ENCODE data around the gene PPFIA1. TPM values are rescaled to one million over a fixed set of nuclear protein-coding genes. Genes with fewer than 3 reads are reported as not detected.

PPFIA1 gene
- total RNA-seq, 4 donors from 2014 or later = 58.3 to 119 (median 84.7) TPM

GRCh38 chr11:70430671-70431574 lies 160.4 kb downstream of the PPFIA1 start:
- no peak for ATAC-seq (ENCODE audit: low FRiP score)
- DNase-seq (ENCODE audit: low spot score) = no peak
- TF ChIP-seq CTCF (IDR thresholded peaks at IDR 0.05) = no peak

- TF ChIP-seq CTCF (IDR thresholded peaks at IDR 0.05) = no peak
- ATAC-seq (ENCODE audit: low FRiP score) (no peak), DNase-seq (ENCODE audit: low spot score) (no peak)
These were observed 161.1 kb downstream of the PPFIA1 start for GRCh38 chr11:70431611-70432010.

- no peak for TF ChIP-seq CTCF (IDR thresholded peaks at IDR 0.05)
- DNase-seq (ENCODE audit: low spot score) = no peak
- no peak for ATAC-seq (ENCODE audit: low FRiP score)
These were observed 161.6 kb downstream of the PPFIA1 start for GRCh38 chr11:70432065-70432464.

- ATAC-seq (ENCODE audit: low FRiP score) (no peak), DNase-seq (ENCODE audit: low spot score) (no peak)
- TF ChIP-seq CTCF (IDR thresholded peaks at IDR 0.05) = no peak
These were observed 162.1 kb downstream of the PPFIA1 start for GRCh38 chr11:70432580-70432979.

- DNase-seq (ENCODE audit: low spot score) (no peak), ATAC-seq (ENCODE audit: low FRiP score) (no peak)
- no peak for TF ChIP-seq CTCF (IDR thresholded peaks at IDR 0.05)
These were observed 162.5 kb downstream of the PPFIA1 start for GRCh38 chr11:70433038-70433437.

- no peak for TF ChIP-seq CTCF (IDR thresholded peaks at IDR 0.05)
- ATAC-seq (ENCODE audit: low FRiP score) (no peak), DNase-seq (ENCODE audit: low spot score) (no peak)
These were observed 163.0 kb downstream of the PPFIA1 start for GRCh38 chr11:70433526-70433925.

Small RNA genes within 50 kb of the gene (small RNA-seq; reads per million reads assigned to genes)
- 1.8 reads per million, percentile 33 among the genes with 10 or more reads in this experiment for gene MIR548K

Other genes with a start within 250 kb of the PPFIA1 start
- 10 to 100 TPM in 1 of 4 donors, 1 to 10 TPM in 3; 1.7 to 13.9 (median 5.3) TPM for gene ANO1, start 192.4 kb upstream of the PPFIA1 start, total RNA-seq
- gene FADD, start 67.4 kb upstream of the PPFIA1 start, total RNA-seq = 10 to 100 TPM; 18.4 to 30.1 (median 22.6) TPM
- 100 to 1,000 TPM; 240 to 341 (median 294) TPM for gene CTTN, start 127.8 kb downstream of the PPFIA1 start, total RNA-seq

Data from omental fat pad (tissue), 4 donors.